Natural killer cell (primary cell): Measurements from ENCODE around the gene PRKAG1. TPM values are rescaled to one million over a fixed set of nuclear protein-coding genes. Genes with fewer than 3 reads are reported as not detected.

Experiments
- ATAC-seq, 3 donors: fragments of 150-1000 bp in 2 of 3; fragments of 200-7000 bp in 1 of 3; cut with Tn5 transposase; 1 replicate in 1 of 3; 2 replicates in 2 of 3; pipeline ENCODE4 v1.10.0; 2021; ENCODE audit warnings: mild to moderate bottlenecking in 2 of 3, moderate library complexity in 2 of 3
- DNase-seq, 2 donors: peaks; one replicate each; pipeline versions ENCODE4 v3.0.0 to v3.0.0-alpha.2; 2013 to 2021; ENCODE audit warnings: mixed read lengths in 1 of 2
- H3K27ac ChIP-seq: one replicate; pipeline ENCODE4 v1.5.1; 2013; ENCODE audit warnings: mild to moderate bottlenecking, low read length
- H3K27me3 ChIP-seq: one replicate; pipeline ENCODE4 v1.6.1; 2013; ENCODE audit warnings: low read length; ENCODE audit not compliant: control insufficient read depth, insufficient read depth
- H3K36me3 ChIP-seq: one replicate; pipeline ENCODE4 v1.6.1; 2013; ENCODE audit warnings: low read length; ENCODE audit not compliant: control insufficient read depth, insufficient read depth
- H3K4me1 ChIP-seq: one replicate; pipeline ENCODE4 v1.6.1; 2013; ENCODE audit warnings: low read length; ENCODE audit not compliant: control insufficient read depth, insufficient read depth
- H3K4me3 ChIP-seq: one replicate; pipeline ENCODE4 v1.5.1; 2013; ENCODE audit warnings: low read length
- H3K9me3 ChIP-seq: one replicate; pipeline ENCODE4 v1.6.1; 2013; ENCODE audit warnings: low read length; ENCODE audit not compliant: control insufficient read depth, insufficient read depth
- H3K27ac Mint-ChIP-seq, 2 donors: one replicate each; pipeline ENCODE4 v1.8.0; 2022; ENCODE audit warnings: mild to moderate bottlenecking in 2 of 2, mixed read lengths in 2 of 2, moderate library complexity in 1 of 2
- H3K27me3 Mint-ChIP-seq, 2 donors: one replicate each; pipeline ENCODE4 v1.8.0; 2022; ENCODE audit warnings: low read depth in 2 of 2, mixed read lengths in 2 of 2
- H3K36me3 Mint-ChIP-seq: one replicate; pipeline ENCODE4 v1.8.0; 2022; ENCODE audit warnings: mixed read lengths
- H3K4me1 Mint-ChIP-seq, 2 donors: one replicate each; pipeline ENCODE4 v1.8.0; 2022; ENCODE audit warnings: mixed read lengths in 2 of 2
- H3K4me3 Mint-ChIP-seq: one replicate; pipeline ENCODE4 v1.8.0; 2022; ENCODE audit warnings: mild to moderate bottlenecking, moderate library complexity, mixed read lengths
- H3K9me3 Mint-ChIP-seq, 2 donors: one replicate each; pipeline ENCODE4 v1.8.0; 2022; ENCODE audit warnings: mixed read lengths in 2 of 2
- CTCF ChIP-seq: fragments of 200-600 bp; IDR thresholded peaks from one replicate; pipeline ENCODE4 v1.8.0; 2022; ENCODE audit warnings: antibody characterized with exemption
- WGBS: methylation state at CpG from one replicate; pipeline ENCODE4 v1.1.7; 2013; ENCODE audit warnings: missing lambda C conversion rate; ENCODE audit not compliant: insufficient coverage; 5-methylcytosine and 5-hydroxymethylcytosine counted together
- intact Hi-C: fragments of 100-400 bp; cut with micrococcal nuclease; formaldehyde crosslinking; loops from one replicate; pipeline ENCODE4 v1.14.2; 2022
- total RNA-seq, 4 donors: library from RNA; stranded (reverse); fragments of 120-200 nt in 1 of 4; gene quantifications; one replicate each; pipeline versions ENCODE4 v1.2.3 to v1.2.4, GENCODE V29; 2013 to 2022

Gene PRKAG1
- total RNA-seq, 3 donors from 2014 or later (not counting 1 experiment from before 2014, with no cell fraction given): 76.4 to 100 (median 81.1) TPM

GRCh38 chr12:48990552-48990951 is 28.0 kb downstream of the PRKAG1 start:
- H3K4me3 ChIP-seq: no peak overlapping the region
- Mint-ChIP-seq H3K4me1 (peaks cover 12 to 15% of the 10 kb centered on the region in 2 donors), H3K9me3 (no peaks in the 10 kb centered on the region), H3K27me3 (peaks cover 44 to 53% of the 10 kb centered on the region in 2 donors), H3K36me3 (no peaks in the 10 kb centered on the region), H3K4me3 (no peak overlapping the region), H3K27ac (no peak overlapping the region)
- peaks cover 12% of the 10 kb centered on the region for H3K4me1 ChIP-seq
- peaks cover 18% of the 10 kb centered on the region for H3K27me3 ChIP-seq
- H3K27ac ChIP-seq: no peak overlapping the region
- TF ChIP-seq CTCF: no peak
- ATAC-seq (no peak), DNase-seq (no peak)
- intact Hi-C loops: no loop called here
- no peaks in the 10 kb centered on the region for H3K36me3 ChIP-seq
- no peaks in the 10 kb centered on the region for H3K9me3 ChIP-seq

- peaks cover 7% of the 10 kb centered on the region for H3K27me3 ChIP-seq
- no peak overlapping the region for H3K27ac ChIP-seq
- H3K27me3 Mint-ChIP-seq: peaks cover 35% of the 10 kb centered on the region in 2 donors
- H3K36me3 ChIP-seq: no peaks in the 10 kb centered on the region
- no peak overlapping the region for H3K4me3 Mint-ChIP-seq
- intact Hi-C loops: loop anchor here (1.0 to 5.0 kb wide), 3 partner anchors 14 to 135 kb away; a partner anchor contains a TSS
- H3K4me3 ChIP-seq: no peak overlapping the region
- H3K4me1 ChIP-seq: peaks cover 5% of the 10 kb centered on the region
- H3K36me3 Mint-ChIP-seq: no peaks in the 10 kb centered on the region
- no peaks in the 10 kb centered on the region for H3K9me3 Mint-ChIP-seq
- WGBS: 24% methylated on average over 16 of the region's 16 CpGs
- no peak overlapping the region for H3K27ac Mint-ChIP-seq
- H3K4me1 Mint-ChIP-seq: peaks cover 5 to 8% of the 10 kb centered on the region in 2 donors
- DNase-seq: peak; percentile 77 to 86
- peak; percentile 86 to 97 (median 90) for ATAC-seq
- no peaks in the 10 kb centered on the region for H3K9me3 ChIP-seq
- TF ChIP-seq CTCF: peak; percentile 87
Observed at GRCh38 chr12:48988030-48988649, 30.4 kb downstream of the PRKAG1 start.

- no peak for TF ChIP-seq CTCF
- H3K9me3 ChIP-seq: no peaks in the 10 kb centered on the region
- Mint-ChIP-seq H3K9me3 (no peaks in the 10 kb centered on the region), H3K4me1 (peaks cover 14 to 17% of the 10 kb centered on the region in 2 donors), H3K36me3 (no peaks in the 10 kb centered on the region), H3K27me3 (peaks cover 42 to 43% of the 10 kb centered on the region in 2 donors), H3K4me3 (no peak overlapping the region), H3K27ac (no peak overlapping the region)
- 71% methylated on average over 21 of the region's 23 CpGs for WGBS
- H3K27ac ChIP-seq: no peak overlapping the region
- H3K36me3 ChIP-seq: no peaks in the 10 kb centered on the region
- intact Hi-C loops: loop anchor here (5.0 kb wide), 1 partner anchor 85 kb away; a partner anchor contains a TSS
- H3K27me3 ChIP-seq: peaks cover 3% of the 10 kb centered on the region
- no peak overlapping the region for H3K4me3 ChIP-seq
- DNase-seq: no peak
- ATAC-seq: no peak
- peaks cover 8% of the 10 kb centered on the region for H3K4me1 ChIP-seq
Observed at GRCh38 chr12:48986720-48987291, 31.8 kb downstream of the PRKAG1 start.
